ENCODE results near the gene NLK.
A peak's percentile ranks its signal among the peaks of the same experiment; 100 is the strongest.
"Not testable (repeated sequence)": the region's sequence is repeated elsewhere in the genome, so short reads cannot be mapped to it uniquely, and the experiment has no call there.

NLK gene

DNA sequence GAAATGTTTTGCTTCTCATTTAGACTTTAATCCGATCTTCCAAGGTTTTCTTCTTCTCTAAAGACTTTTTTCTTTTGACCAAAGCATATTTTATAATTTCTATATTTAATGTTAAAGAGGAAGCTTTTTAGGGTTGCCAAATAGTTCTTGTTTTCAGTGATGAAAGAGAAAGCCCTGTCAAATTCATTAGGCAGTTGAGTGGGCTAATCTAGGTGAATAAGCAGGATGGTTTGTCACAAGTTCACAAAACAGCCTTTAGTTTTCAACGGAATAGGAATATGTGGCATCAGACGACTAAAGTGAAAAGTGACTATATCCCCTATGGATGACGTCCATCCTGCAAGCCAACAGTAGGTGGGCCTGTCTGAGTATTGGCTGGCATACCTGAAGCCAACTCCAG, 118.8 kb downstream of the NLK start:
- no peak for DNase-seq

DNA sequence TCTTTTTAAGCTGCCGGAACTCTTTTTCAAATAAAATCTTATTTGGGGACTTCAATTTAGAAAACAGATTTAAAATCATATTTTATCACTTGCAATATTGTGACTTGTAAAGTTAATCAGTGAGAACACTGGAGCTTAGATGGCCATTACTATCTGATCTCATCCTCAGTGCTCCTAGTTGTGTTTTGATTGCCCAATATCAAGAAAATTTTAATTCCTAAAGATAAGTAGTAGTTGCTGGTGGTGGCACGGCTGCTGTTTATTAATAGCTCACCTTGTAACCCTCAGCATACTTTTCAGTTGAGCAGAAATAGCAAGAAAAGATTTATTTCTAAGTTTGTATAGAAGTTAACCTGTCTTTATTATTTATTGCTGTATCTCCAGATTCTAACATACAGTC, 124.0 kb downstream of the NLK start:
- no peak for DNase-seq

DNA sequence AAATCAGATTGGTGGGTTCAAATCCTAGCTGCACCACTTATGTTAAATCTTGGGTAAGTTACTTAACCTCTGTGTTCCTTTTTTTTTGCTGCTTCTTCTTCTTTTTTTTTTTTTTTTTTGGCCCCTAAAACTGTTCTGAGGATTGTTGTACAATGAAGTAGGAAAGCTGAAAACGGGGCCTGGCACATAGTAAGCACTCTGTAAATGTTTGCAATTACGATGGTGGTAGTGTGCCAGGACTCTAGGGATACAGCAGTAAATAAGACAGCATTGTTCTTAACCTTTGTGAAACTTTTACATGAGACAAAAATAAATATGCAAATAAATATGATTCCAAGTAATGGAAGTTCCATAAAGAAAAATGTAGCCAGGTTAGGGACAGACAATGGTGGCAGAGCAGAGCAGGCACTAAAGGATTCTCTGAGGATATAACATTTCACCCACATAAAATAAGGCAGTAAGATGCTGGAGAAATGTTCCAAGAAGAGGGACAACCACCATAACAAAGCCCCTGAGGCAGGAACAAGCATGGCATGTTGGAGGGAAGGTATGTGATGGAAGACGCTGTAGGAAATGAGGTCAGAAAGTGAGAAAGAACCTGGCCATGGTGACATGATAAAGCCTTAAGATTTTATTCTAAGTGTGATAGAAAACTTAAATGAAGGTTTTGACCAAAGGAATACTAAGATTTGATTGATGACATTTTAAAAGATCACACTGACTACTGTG, 127.3 kb downstream of the NLK start:
- no peak for DNase-seq

DNA sequence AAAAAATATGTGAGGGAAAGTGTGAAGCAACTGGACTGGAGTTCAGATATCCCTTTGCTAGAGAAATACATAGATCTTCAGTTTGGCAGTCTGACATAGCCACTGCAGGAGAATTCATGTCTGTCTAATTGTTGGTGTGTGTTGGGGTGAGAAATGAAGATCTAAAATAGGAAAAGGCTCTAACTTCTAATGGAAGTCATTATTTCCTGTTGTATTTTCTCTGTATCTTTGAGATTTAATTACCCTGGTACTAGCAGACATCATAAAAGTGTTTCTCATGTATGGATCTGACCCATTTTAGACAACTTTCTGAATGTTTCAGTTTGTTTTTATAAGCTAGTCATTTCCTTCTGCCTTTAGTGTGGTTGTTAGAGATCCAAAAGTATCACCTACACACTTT, 128.3 kb downstream of the NLK start:
- DNase-seq, result no peak

DNA sequence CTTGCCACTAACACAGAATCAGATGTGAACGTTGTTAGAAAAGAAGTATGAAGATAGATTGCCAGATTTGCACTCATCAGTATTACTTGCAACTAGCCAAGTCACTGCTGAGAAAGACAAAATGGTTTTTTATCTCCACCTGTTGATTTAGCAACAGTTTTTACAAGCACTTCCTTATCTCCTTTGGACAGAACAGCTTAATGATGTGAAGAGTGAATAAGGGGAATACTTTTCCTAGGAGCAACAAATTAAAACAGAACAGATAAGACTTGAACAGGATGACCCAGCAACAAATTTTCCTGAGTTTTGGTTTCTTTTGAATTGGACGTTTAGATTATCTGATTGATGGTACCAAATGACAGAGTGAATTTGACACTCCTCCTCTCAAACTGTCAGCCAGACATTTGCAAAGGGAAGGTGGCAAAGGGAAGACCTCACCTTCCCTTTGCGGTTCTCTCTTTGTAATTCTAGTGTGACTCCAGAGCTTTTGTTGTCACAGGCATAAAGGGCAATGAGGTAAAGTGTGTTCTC, 130.6 kb downstream of the NLK start:
- DNase-seq, result no peak

DNA sequence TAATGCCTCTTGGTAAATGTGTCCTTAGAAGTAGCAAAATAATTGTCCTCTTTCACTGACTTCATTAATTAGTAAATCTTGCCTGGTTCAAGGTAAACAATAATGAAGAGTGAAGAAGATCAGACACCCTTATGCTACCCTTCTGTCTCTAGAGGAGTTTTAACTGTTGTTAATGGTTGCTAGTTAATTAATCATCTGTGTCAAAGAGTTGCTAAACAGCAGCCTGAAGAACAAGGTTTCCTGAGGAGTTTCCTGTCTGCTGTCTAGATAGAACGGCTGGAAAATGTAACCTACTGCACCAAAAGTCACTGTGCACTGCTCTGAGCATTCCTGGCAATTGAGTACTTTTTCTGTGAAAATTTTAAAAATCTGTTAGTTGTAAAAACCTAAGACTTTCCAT, 131.3 kb downstream of the NLK start:
- DNase-seq, result no peak

DNA sequence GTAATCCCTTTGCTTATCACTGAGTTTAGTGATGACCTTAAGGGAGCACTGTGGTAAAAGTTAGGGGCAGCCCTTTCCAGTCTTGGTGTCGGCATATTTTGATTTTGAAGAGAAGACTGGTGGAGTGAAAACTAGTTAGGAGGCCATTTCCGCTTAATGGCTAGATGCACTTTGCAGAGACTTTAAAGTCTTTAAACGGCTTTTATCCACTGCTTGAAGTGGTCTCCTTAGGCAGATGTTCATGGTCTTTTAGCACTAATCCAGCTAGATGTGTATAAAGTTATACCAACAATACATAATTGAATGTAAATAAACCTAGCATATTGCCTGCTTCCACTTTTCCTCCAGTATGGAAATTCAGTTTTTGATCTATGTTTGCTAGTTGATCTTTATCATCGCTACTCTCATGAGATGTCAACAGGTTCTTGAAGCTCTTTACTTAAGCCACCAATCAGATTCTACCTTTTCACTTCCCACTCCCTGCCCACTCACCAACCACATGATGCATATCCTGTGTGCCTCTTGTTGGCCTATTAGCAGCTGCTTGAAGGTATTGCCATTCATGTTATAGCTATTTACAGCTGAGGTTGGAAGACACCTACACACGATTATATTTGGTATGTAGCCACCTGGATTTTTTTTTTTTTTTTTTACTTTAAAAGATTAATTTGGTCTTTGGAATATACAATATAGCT, 132.0 kb downstream of the NLK start:
- DNase-seq, result peak; percentile 18 to 26

DNA sequence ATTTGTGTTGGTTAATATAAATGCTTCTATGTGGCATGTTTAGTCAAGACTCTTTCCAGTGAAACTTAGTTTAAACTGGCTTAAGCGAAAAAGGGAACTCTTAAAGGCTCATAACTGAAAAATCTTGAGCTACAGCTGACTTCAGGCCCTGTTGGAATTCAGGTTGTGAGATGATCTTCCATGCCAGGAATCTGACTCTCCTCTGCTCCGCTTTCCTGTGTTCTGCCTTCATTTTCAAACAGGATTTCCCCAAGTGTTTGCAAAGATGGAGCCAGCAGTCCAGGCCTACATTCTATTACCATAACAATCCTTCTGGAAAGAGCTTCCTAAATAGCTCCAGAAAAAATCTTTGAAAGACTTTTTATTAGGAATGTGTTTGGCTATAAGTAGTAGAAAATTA, 134.9 kb downstream of the NLK start:
- no peak for DNase-seq

DNA sequence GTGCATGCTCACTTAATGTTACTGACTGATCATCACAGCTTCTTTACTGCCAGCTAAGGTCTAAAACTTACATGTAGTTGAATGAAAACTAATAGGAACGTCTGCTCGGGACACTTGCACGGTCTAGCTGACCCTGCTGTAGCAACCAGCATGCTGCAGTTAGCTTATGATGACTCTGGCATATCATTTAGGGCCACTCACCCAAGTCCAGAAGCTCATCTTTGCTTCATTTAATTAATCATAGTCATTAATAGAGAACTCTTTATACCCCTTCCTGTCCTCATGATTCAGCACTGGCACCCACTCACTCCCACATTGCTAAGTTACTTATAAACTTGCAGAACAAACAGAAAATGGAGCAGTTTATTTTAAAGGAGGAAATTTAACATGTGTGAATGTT, 136.3 kb downstream of the NLK start:
- DNase-seq, result no peak

DNA sequence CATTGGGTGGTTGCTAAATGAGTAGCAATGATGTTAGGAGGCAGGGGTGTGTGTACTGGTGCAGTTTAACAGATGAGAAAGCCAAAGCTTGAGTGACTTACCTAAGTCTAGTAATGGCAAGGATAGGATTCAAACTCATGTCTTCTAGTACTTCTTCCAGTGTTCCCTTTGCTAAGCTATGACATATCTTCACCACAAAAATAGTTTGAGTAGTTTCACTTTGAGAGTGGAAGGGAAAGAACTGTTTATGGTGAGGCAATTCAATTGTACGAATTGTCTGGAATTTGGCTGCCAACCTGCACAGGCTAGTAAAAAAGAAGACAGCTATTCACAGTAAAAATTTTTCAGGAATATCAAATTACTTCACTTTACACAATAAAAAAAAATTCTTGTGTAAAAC, 138.0 kb downstream of the NLK start:
- DNase-seq, result no peak

DNA sequence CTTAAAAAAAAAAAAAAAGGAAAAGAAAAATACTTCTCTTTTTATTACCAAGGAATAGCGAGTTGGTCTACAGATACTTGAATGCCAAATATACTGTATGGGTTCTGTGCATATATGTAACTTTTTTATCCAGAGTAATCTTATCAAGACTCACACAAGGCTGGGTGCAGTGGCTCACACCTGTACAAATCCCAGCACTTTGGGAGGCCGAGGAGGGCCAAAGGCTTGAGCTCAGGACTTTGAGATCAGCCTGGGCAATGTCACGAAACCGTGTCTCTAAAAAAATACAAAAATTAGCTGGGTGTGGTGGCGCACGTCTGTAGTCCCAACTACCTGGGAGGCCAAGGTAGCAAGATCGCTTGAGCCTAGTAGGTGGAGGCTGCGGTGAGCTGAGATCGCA, 139.1 kb downstream of the NLK start:
- no peak for DNase-seq

DNA sequence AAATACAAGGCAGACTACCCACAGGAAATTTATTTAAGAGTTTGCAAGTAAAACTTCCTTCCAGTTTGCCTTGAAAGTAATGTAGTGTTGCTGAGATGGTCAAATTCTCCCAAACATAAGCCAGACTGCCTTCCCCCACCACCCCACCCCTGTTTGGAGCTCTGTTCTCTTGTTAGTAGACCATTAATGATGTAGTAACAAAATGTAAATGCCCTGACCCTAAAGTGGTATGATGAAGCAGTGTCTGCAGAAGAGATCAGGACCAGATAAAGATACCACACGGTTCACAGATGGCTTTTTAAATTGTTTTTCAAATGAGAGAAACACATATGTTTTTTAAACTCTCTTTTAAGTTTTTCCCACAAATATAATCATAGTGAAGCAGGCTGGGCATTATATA, 140.1 kb downstream of the NLK start:
- no peak for DNase-seq

DNA sequence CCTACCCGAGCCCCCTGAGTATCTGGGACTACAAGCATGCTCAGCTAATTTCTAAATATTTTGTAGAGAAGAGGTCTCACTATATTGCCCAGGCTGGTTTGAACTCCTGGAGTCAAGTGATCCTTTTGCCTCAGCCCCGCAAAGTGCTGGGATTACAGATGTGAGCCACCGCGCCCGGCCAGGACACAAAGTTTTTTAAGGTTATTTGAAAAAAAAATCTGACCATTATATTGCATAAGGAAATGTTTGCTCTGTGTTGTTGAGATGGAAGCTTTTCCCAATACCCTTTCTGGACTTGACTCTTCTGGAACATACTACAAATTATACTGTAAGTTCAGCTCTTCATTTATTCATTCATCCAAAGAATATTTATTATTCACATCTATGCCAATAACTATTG, 143.2 kb downstream of the NLK start:
- no peak for DNase-seq

DNA sequence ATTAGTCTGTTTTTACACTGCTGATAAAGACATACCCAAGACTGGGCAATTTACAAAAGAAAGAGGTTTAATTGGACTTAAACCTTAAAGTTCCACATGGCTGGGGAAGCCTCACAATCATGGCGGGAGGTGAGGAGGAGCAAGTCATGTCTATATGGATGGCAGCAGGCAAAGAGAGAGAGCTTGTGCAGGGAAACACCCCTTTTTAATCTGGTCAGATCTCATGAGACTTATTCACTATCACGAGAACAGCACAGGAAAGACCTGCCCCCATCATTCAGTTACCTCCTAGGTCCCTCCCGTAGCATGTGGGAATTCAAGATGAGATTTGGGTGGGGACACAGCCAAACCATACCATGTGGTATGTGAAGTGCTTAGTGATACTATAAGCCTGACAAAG, 144.0 kb downstream of the NLK start:
- DNase-seq, result not testable (repeated sequence)

DNA sequence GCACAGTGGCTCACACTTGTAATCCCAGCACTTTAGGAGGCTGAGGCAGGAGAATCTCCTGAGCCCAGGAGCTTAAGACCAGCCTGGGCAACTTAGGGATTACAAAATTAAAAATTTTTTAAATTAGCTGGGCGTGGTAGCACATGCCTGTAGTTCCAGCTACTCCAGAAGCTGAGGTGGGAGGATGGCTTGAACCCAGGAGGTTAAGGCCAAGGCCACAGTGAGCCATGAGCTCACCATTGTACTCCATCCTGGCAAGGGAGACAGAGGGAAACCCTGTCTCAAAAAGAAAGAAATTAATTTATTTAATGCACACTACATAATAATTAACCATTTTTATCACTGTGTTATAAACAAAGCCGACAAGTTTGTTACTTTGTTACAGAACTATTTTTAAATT, 145.5 kb downstream of the NLK start:
- no peak for DNase-seq

DNA sequence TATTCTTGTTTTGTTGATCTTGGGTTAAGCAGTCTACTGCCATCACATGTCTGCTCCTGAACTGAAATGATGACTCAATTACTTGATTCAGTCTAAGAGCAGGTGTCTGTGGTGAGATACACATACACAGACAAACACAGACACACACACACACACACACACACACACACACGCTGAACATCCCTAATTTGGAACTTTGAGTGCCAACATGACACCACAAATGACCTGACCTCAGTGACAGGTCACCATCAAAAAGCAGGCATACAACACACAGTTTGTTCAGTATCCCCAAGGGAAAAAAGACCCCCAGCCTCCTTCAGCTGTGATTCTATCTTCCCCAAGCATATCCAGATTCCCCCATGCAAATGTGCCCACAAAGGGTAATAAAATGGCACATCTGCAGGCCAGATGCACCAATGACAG, 146.4 kb downstream of the NLK start:
- no peak for DNase-seq

DNA sequence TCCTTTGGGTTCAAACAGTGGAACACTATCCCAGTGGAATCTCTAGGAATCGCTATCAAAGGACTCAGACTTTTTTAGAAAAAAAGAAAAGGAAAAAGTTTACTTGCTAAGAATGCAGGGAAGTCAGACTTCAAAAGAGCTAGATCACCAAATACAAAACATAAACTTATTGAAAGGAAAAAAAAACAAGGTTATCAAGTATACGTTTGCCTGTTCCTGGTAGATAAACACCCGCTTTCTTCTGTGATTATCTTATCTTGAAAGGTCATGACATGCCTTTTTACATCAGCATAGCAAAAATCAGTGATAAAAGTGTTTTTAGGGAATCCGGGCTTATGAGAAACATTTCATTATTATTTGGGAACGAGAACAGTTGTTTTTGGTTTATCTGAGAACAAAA, 147.2 kb downstream of the NLK start:
- DNase-seq, result no peak

DNA sequence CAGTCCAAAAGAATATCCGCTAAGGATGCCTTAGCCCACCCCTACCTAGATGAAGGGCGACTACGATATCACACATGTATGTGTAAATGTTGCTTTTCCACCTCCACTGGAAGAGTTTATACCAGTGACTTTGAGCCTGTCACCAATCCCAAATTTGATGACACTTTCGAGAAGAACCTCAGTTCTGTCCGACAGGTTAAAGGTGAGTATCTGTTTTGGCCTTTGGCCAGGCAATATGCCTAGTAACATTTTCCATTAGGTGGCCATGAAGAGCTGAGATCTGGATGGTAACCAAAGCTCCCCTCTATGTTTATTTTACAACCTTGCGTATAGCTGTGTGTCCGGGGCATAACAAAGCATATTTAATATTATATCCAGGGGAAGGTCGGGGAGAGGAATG, 148.5 kb downstream of the NLK start:
- no peak for DNase-seq

DNA sequence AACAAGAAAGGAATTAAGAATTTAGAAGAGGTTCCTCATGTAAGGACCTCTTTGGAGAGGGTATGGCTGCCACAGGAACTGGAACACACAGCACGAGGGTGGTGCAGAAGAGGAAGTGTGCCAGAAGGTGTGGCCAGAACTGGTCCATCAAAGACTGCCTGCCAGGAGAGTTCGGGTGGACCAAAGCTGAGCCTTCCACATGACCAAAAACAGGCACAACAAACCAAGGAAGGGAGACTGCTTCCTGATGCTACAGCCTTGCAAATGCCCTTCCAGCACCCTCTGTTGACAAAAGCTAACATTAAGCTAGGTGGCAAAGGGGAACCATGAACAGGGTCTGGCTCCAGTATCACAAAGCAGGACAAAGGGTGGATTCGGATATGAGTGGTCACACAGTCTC, 150.8 kb downstream of the NLK start:
- DNase-seq, result peak in 1 of 2 donors; percentile 30

DNA sequence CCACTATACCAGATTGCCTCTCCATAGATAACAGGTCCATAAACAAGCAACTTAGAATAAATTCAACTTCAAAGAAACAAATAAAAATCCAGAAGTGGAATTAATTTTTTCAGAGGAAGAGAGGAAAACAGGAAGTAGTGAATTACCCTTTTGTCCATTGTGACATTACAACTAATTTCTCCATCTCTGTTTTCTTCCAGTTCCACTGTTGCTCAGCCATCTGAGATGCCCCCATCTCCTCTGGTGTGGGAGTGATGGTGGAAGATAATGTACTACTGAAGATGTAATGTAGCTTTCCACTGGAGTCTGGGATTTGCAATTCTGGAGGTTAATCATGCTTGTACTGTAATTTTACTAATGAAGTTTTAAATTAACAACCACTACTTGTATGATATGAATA, 151.9 kb downstream of the NLK start:
- DNase-seq, result no peak

DNA sequence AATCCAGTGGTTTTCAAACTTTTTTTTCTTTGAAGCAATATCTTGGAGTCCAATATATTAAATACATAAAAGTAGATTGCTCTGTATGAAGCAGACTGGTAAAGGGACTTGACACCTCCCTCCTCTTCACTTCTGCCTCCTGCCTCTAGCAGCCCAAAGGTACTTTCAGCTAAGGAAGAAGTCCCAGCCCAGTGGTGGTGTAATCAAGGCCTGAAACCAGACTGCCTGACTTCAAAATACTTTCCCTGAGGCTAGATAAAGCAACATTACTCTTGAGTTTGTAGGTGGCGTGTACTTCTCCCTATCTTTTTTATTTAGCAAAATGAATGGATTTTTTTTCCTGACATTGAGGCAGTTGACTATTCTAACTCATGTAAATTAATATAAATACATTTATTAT, 154.2 kb downstream of the NLK start:
- no peak for DNase-seq

DNA sequence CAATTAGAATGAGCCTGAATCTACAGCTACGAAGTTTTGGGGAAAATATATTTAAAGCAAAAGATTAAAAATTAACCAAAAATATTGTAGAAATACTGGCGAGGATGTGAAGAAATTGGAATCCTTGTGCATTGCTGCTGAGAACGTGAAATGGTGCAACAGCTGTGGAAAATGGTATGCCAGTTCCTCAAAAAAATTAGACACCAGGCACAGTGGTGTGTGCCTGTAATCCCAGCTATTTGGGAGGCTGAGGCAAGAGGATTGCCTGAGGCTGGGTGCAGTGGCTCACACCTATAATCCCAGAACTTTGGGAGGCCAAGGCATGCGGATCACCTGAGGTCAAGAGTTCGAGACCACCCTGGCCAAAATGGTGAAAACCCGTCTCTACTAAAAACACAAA, 156.6 kb downstream of the NLK start:
- DNase-seq, result no peak

DNA sequence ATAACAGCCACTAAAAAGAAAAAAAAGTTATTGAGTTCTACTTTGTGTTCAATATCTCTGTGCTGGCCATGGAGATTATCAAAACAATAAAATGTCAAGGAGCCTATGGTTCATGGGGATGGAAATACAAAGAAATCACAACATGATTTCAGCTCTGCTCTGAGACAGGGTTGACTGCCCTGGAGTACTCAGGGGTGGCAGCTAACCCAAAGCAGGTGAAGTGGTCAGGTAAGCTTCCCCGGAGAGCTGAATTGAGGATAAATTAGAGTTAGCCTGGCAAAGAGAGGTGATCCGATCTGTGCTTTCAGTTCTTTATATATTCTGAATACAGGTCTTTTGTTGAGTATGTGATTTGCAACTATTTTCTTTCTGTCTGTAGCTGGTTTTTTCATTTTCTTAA, 157.3 kb downstream of the NLK start:
- DNase-seq, result no peak

DNA sequence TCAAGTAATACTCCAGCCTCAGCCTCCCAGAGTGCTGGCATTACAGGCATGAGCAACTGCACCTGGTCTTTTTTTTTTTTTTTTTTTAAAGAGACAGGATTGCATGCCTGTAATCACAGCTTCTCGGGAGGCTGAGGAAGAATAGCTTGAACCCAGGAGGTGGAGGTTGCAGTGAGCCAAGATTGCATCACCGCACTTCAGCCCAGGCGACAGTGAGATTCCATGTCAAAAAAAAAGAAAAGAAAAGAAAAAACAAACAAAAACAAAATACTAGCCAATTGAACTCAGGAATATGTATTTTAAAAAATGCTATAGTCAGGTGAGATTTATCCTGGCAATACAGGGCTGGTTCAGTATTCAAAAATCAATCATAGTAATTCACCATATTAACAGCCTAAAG, 158.8 kb downstream of the NLK start:
- DNase-seq, result no peak

DNA sequence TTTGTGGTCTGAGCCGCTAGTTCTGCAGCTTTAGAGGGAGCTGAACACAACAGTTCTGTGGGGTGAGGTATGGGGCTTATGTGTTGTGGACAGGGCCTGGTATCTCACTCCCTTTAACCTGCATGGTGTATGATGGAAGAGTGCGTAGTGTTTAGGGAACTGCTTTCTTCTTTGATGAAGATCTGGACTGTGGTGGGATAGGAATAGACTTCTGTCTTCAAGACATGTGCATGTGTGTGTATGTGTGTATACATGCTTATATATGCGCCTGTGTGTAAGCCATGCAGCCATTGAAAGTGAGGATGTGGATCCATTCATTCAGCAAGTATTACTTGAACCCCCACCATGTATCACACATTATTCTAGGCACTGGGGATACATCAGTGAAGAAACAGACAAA, 161.8 kb downstream of the NLK start:
- DNase-seq, result no peak

Measured in CD4-positive, alpha-beta T cell treated with Interleukin-4 for 1 hour (primary cell).